T-helper 2 cell treated with Interferon-gamma antibody and Interleukin-4, amounts not matched to agents 100 ng/mL and 5 ng/mL, for 36 hours (primary cell): ENCODE measurements around the gene PKD2L1. TPM values are rescaled to one million over a fixed set of nuclear protein-coding genes. Genes with fewer than 3 reads are reported as not detected.
"Not testable (repeated sequence)": the region's sequence is repeated elsewhere in the genome, so short reads cannot be mapped to it uniquely, and the experiment has no call there.

Experiments used
- intact Hi-C: fragments of 100-400 bp; cut with micrococcal nuclease; formaldehyde crosslinking; loops from one replicate; pipeline ENCODE4 v1.15.1; 2023
- total RNA-seq: library from RNA; stranded (reverse); gene quantifications from 2 replicates; pipeline ENCODE4 v1.2.3, GENCODE V29; 2022

The PKD2L1 gene
- total RNA-seq, 1 donor from 2014 or later = 0.14 TPM

- intact Hi-C loops = loop anchor here (1.0 to 5.0 kb wide), 3 partner anchors 34 to 170 kb away; no protein-coding TSS in a partner anchor
Measured at GRCh38 chr10:100338434-100339036, 8.5 kb upstream of the PKD2L1 start.

DNA sequence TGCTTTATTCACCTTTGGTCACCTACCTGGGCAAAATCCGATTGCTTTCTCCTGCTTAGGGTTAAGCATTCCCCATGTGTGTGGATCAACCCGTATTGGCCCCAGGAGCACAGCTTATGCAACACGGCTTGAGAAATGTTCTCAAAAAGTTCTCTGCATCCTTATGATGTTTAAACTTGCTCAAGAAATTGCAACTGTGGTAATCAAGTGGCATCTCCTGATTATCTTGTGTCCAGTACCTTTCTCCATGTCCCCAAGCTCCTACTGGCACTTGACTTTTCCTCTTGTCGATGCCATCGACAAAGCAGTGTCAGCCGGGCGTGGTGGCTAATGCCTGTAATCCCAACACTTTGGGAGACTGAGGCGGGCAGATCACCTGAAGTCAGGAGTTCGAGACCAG is 4.7 kb upstream of the PKD2L1 start:
- intact Hi-C loops = loop anchor here (5.0 kb wide), 1 partner anchor 38 kb away; no protein-coding TSS in a partner anchor

- intact Hi-C loops = no loop called here
Measured at GRCh38 chr10:100333661-100334440, 3.8 kb upstream of the PKD2L1 start.

- intact Hi-C loops = no loop called here
Measured at GRCh38 chr10:100333106-100333505, 3.1 kb upstream of the PKD2L1 start.

- intact Hi-C loops = no loop called here
Measured at GRCh38 chr10:100328198-100328597, 1.8 kb downstream of the PKD2L1 start.

DNA sequence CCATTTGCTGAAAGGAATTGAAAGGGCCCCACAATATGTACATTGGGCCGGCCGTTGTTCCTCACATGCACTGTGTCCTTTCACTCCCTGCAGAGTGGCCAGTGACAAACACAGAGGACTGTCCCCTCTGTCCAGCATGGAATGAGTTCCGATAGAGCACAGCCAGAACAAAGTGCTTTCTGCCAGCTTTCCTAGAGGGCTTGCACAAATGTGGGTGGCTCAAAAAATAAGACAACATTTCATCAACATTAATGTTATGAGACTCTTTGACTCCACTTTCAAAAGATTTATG is 2.4 kb downstream of the PKD2L1 start:
- intact Hi-C loops = no loop called here

GRCh38 chr10:100327007-100327717 is 2.9 kb downstream of the PKD2L1 start:
- intact Hi-C loops = no loop called here

GRCh38 chr10:100325158-100325557 is 4.9 kb downstream of the PKD2L1 start:
- intact Hi-C loops = no loop called here

DNA sequence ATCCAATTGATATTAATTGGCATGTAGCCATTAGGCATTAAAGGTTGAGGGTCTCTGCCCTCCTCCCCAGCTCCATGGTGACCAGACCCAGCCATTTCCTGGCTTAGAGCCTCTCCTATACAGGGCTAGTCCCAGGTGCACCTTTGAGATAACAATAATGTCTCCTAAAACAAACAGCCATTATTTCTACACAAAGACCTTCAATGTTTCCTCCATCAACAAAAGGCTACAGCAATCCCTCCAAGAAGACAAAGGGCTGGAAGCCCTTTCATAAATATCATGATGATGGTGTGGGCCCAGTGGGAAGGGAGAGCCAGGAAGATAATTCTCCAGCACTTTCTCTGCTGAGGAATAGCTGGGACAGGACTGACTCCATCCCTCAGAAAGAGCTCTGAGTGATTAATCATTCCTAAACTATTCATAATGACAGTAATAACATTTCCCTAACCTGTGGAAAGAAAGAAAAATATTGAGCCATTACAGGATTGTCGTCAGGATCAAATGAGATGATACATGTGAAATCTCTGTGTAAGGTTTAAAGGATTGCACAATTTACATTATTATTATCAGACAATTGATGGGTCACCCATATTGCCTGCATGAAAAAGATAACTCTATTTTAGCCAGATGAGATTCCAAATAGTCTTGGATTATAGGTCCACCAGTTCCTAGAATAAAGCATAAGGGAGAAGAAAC is 10.2 kb downstream of the PKD2L1 start:
- intact Hi-C loops = no loop called here

DNA sequence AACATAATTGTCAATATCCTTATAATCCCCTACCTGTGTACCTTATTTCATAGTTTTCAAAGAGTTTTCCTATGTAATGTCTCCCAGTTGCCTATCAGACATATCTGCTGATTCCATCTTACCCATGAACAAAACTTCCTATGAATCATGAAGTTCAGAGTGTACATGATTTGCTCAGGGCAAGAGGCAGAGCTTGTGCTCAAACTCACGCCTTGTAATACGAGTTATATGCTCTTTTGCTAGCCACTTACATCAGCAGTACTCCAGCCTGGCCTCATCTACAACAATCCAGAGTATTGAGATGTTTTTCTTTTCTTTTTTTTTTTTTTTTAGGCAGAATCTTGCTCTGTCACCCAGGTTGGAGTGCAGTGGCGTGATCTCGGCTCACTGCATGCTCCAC is 11.8 kb downstream of the PKD2L1 start:
- intact Hi-C loops = no loop called here

- intact Hi-C loops = no loop called here
Measured at GRCh38 chr10:100315615-100316014, 14.4 kb downstream of the PKD2L1 start.

GRCh38 chr10:100311298-100311697 is 18.7 kb downstream of the PKD2L1 start:
- intact Hi-C loops = no loop called here

GRCh38 chr10:100307684-100308083 is 22.3 kb downstream of the PKD2L1 start:
- intact Hi-C loops = no loop called here

- intact Hi-C loops = no loop called here
Measured at GRCh38 chr10:100306861-100307260, 23.2 kb downstream of the PKD2L1 start.

DNA sequence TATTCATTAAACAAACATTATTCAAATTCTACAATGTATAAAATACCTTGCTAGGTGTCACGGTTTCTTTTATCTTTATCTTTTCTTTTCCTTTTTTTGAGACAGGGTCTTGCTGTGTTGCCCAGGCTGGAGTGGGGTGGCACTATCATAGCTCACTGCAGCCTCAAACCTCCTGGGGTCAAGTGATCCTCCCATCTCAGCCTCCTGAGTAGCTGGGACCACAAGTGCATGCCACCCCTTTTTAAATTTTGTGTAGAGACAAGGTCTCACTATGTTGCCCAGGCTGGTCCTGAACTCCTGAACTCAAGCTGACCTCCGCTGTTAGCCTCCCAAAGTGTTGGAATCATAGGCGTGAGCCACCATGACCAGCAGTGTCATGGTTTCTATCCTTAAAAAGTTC is 25.6 kb downstream of the PKD2L1 start:
- intact Hi-C loops = no loop called here

GRCh38 chr10:100303724-100304319 is 26.2 kb downstream of the PKD2L1 start:
- intact Hi-C loops = no loop called here

DNA sequence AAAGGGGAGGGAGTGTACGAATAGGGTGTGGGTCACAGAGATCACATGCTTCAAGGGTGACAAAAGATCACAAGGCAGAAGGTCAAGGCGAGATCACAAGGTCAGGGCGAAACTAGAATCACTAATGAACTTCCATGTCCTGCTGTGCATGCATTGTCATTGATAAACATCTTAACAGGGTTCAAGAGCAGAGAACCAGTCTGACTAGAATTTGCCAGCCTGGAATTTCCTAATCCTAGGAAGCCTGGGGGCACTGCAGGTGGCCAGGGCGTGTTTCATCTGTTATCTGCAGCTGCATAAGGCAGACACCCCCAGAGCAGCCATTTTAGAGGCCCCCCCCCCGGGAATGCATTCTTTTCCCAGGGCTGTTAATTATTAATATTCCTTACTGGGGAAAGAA is 28.9 kb downstream of the PKD2L1 start:
- intact Hi-C loops = not testable (repeated sequence)

DNA sequence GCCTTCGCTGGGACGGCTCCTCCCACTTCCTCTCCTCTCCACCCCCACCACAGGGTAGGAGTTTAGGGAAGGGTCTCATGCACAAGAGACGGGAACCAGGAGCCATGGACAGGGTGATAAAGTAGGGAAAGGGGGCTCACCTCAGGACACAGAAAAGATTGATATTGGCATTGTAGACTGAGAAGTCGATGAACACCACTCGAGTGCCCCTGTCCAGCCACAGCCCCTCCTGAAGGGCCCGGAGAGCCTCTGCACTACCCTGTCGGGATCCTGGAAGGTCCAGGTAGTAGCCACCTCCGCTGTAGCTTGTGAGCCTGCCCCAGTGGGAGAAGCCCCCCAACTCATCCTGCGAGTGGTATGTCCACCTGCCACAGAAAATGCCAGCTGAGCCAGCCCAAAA is 32.8 kb downstream of the PKD2L1 start:
- intact Hi-C loops = no loop called here

DNA sequence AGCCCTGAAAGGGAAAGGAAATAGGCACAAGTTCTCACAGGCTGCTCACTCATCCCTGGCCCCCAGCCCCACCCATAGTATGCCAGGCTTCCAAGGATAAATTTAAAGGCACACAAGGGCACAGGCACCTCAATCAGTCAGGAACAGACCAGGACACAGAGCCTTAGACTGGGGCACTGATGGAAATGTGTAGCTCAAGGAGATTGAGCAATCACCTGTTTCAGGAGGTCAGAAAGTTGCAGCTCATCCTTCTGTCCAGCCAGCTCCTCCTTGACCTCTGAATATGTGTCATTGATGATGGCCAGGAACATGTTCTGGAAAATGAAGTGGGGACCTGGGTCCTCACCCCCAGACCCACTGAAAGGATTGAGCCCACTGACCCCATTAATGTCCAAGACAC is 37.0 kb downstream of the PKD2L1 start:
- intact Hi-C loops = no loop called here

DNA sequence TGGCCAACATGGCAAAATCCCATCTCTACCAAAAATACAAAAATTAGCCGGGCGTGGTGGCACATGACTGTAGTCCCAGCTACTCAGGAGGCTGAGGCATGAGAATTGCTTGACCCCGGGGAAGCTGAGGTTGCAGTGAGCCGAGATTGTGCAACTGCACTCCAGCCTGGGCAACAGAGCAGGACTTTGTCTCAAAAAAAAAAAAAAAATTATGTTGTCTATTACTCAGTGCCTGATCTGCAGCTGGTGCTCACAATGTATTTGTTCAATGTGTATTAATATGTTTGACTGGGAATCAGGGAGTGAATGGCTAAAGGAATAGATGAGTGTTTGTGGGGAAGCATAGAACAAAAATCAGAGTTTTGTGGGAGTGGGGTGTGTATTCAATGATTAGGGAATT is 37.7 kb downstream of the PKD2L1 start:
- intact Hi-C loops = not testable (repeated sequence)

GRCh38 chr10:100291356-100291755 is 38.7 kb downstream of the PKD2L1 start:
- intact Hi-C loops = no loop called here
